Rectal smooth muscle tissue (tissue), 1 donor: ENCODE data around the gene HELZ.

Experiments used
- H3K27ac ChIP-seq: one replicate; pipeline ENCODE4 v1.7.0; 2013; ENCODE audit warnings: low read depth, low read length, inconsistent platforms
- H3K27me3 ChIP-seq: one replicate; pipeline ENCODE4 v1.7.0; 2013; ENCODE audit warnings: low read length; ENCODE audit not compliant: control insufficient read depth, insufficient read depth
- H3K36me3 ChIP-seq: one replicate; pipeline ENCODE4 v1.7.0; 2013; ENCODE audit warnings: low read length; ENCODE audit not compliant: control insufficient read depth, insufficient read depth
- H3K4me1 ChIP-seq: one replicate; pipeline ENCODE4 v1.7.0; 2013; ENCODE audit warnings: low read length; ENCODE audit not compliant: control insufficient read depth, insufficient read depth
- H3K4me3 ChIP-seq: one replicate; pipeline ENCODE4 v1.7.0; 2013; ENCODE audit warnings: low read length
- H3K9ac ChIP-seq: one replicate; pipeline ENCODE4 v1.7.0; 2013; ENCODE audit warnings: low read length

The HELZ gene

GRCh38 chr17:67090341-67090740, 154.7 kb downstream of the HELZ start:
- Histone ChIP-seq H3K9ac (no peak overlapping the region), H3K27ac (no peak overlapping the region), H3K4me3 (no peak overlapping the region), H3K36me3 (peaks cover 4% of the 10 kb centered on the region), H3K4me1 (no peaks in the 10 kb centered on the region), H3K27me3 (no peaks in the 10 kb centered on the region)

- Histone ChIP-seq H3K27me3 (no peaks in the 10 kb centered on the region), H3K4me1 (no peaks in the 10 kb centered on the region), H3K4me3 (no peak overlapping the region), H3K36me3 (peaks cover 2% of the 10 kb centered on the region), H3K9ac (no peak overlapping the region), H3K27ac (no peak overlapping the region)
Measured at GRCh38 chr17:67088639-67089038, 156.4 kb downstream of the HELZ start.

- Histone ChIP-seq H3K4me1 (no peaks in the 10 kb centered on the region), H3K9ac (no peak overlapping the region), H3K36me3 (peaks cover 4% of the 10 kb centered on the region), H3K27me3 (no peaks in the 10 kb centered on the region), H3K27ac (no peak overlapping the region), H3K4me3 (no peak overlapping the region)
Measured at GRCh38 chr17:67085406-67085805, 159.6 kb downstream of the HELZ start.

- Histone ChIP-seq H3K27ac (no peak overlapping the region), H3K27me3 (no peaks in the 10 kb centered on the region), H3K4me3 (no peak overlapping the region), H3K9ac (no peak overlapping the region), H3K4me1 (no peaks in the 10 kb centered on the region), H3K36me3 (peaks cover 4% of the 10 kb centered on the region)
Measured at GRCh38 chr17:67082107-67082506, 162.9 kb downstream of the HELZ start.

GRCh38 chr17:67080804-67081203, 164.2 kb downstream of the HELZ start:
- no peaks in the 10 kb centered on the region for H3K27me3 ChIP-seq
- H3K36me3 ChIP-seq = peaks cover 2% of the 10 kb centered on the region
- H3K4me3 ChIP-seq = no peak overlapping the region
- no peak overlapping the region for H3K27ac ChIP-seq
- H3K9ac ChIP-seq = no peak overlapping the region
- H3K4me1 ChIP-seq = no peaks in the 10 kb centered on the region

- peaks cover 2% of the 10 kb centered on the region for H3K36me3 ChIP-seq
- no peaks in the 10 kb centered on the region for H3K4me1 ChIP-seq
- no peak overlapping the region for H3K27ac ChIP-seq
- H3K27me3 ChIP-seq = no peaks in the 10 kb centered on the region
- H3K4me3 ChIP-seq = no peak overlapping the region
- H3K9ac ChIP-seq = no peak overlapping the region
Measured at GRCh38 chr17:67079491-67079890, 165.5 kb downstream of the HELZ start.

GRCh38 chr17:67078292-67078691, 166.7 kb downstream of the HELZ start:
- Histone ChIP-seq H3K36me3 (no peaks in the 10 kb centered on the region), H3K9ac (no peak overlapping the region), H3K27ac (no peak overlapping the region), H3K4me1 (no peaks in the 10 kb centered on the region), H3K4me3 (no peak overlapping the region), H3K27me3 (no peaks in the 10 kb centered on the region)

GRCh38 chr17:67076290-67076689, 168.7 kb downstream of the HELZ start:
- Histone ChIP-seq H3K27ac (no peak overlapping the region), H3K4me1 (no peaks in the 10 kb centered on the region), H3K36me3 (no peaks in the 10 kb centered on the region), H3K4me3 (no peak overlapping the region), H3K9ac (no peak overlapping the region), H3K27me3 (no peaks in the 10 kb centered on the region)

GRCh38 chr17:67074781-67075180, 170.2 kb downstream of the HELZ start:
- H3K27me3 ChIP-seq = no peaks in the 10 kb centered on the region
- H3K4me3 ChIP-seq = no peak overlapping the region
- H3K36me3 ChIP-seq = no peaks in the 10 kb centered on the region
- H3K4me1 ChIP-seq = no peaks in the 10 kb centered on the region
- no peak overlapping the region for H3K9ac ChIP-seq
- no peak overlapping the region for H3K27ac ChIP-seq

- no peak overlapping the region for H3K27ac ChIP-seq
- H3K4me3 ChIP-seq = no peak overlapping the region
- no peaks in the 10 kb centered on the region for H3K4me1 ChIP-seq
- H3K36me3 ChIP-seq = no peaks in the 10 kb centered on the region
- H3K9ac ChIP-seq = no peak overlapping the region
- no peaks in the 10 kb centered on the region for H3K27me3 ChIP-seq
Measured at GRCh38 chr17:67072885-67073284, 172.1 kb downstream of the HELZ start.

GRCh38 chr17:67071595-67071994, 173.4 kb downstream of the HELZ start:
- Histone ChIP-seq H3K27me3 (no peaks in the 10 kb centered on the region), H3K4me1 (no peaks in the 10 kb centered on the region), H3K9ac (no peak overlapping the region), H3K27ac (no peak overlapping the region), H3K36me3 (no peaks in the 10 kb centered on the region), H3K4me3 (no peak overlapping the region)

GRCh38 chr17:67069603-67070136, 175.3 kb downstream of the HELZ start:
- no peaks in the 10 kb centered on the region for H3K27me3 ChIP-seq
- H3K36me3 ChIP-seq = no peaks in the 10 kb centered on the region
- H3K27ac ChIP-seq = no peak overlapping the region

GRCh38 chr17:67068999-67069398, 176.0 kb downstream of the HELZ start:
- Histone ChIP-seq H3K27ac (no peak overlapping the region), H3K4me3 (no peak overlapping the region), H3K9ac (no peak overlapping the region), H3K4me1 (no peaks in the 10 kb centered on the region), H3K36me3 (no peaks in the 10 kb centered on the region), H3K27me3 (no peaks in the 10 kb centered on the region)

More at GRCh38 chr17:67069603-67070136, 175.3 kb downstream of the HELZ start:
- no peaks in the 10 kb centered on the region for H3K4me1 ChIP-seq
- H3K9ac ChIP-seq = no peak overlapping the region
- no peak overlapping the region for H3K4me3 ChIP-seq
